HG03066 (cell line): ENCODE measurements around the gene MBD3.
"Not testable (repeated sequence)": the region's sequence is repeated elsewhere in the genome, so short reads cannot be mapped to it uniquely, and the experiment has no call there.

Experiments used
- ATAC-seq: cut with Tn5 transposase; IDR thresholded peaks from one replicate; pipeline ENCODE4 v1.9.1; 2021; ENCODE audit warnings: low read depth; ENCODE audit not compliant: unreplicated experiment

The MBD3 gene

GRCh38 chr19:1551068-1552040 is 41.3 kb downstream of the MBD3 start:
- ATAC-seq: no peak

- no peak for ATAC-seq
These were observed 43.2 kb downstream of the MBD3 start for GRCh38 chr19:1549332-1549945.

GRCh38 chr19:1540365-1540925 is 52.2 kb downstream of the MBD3 start:
- no peak for ATAC-seq

GRCh38 chr19:1539749-1540148 is 52.9 kb downstream of the MBD3 start:
- not testable (repeated sequence) for ATAC-seq

GRCh38 chr19:1538978-1539377 is 53.7 kb downstream of the MBD3 start:
- no peak for ATAC-seq

- not testable (repeated sequence) for ATAC-seq
These were observed 57.0 kb downstream of the MBD3 start for GRCh38 chr19:1535699-1536098.

- ATAC-seq: no peak
These were observed 57.7 kb downstream of the MBD3 start for GRCh38 chr19:1534972-1535371.

- no peak for ATAC-seq
These were observed 59.0 kb downstream of the MBD3 start for GRCh38 chr19:1533510-1534150.

GRCh38 chr19:1532003-1532402 is 60.7 kb downstream of the MBD3 start:
- no peak for ATAC-seq

- no peak for ATAC-seq
These were observed 61.1 kb downstream of the MBD3 start for GRCh38 chr19:1531587-1531986.

- not testable (repeated sequence) for ATAC-seq
These were observed 61.8 kb downstream of the MBD3 start for GRCh38 chr19:1530856-1531255.

GRCh38 chr19:1529430-1529816 is 63.2 kb downstream of the MBD3 start:
- no peak for ATAC-seq

GRCh38 chr19:1528596-1529429 is 63.9 kb downstream of the MBD3 start:
- no peak for ATAC-seq

GRCh38 chr19:1527650-1528309 is 64.9 kb downstream of the MBD3 start:
- ATAC-seq: no peak

- ATAC-seq: no peak
These were observed 65.6 kb downstream of the MBD3 start for GRCh38 chr19:1526979-1527649.

GRCh38 chr19:1526066-1526778 is 66.4 kb downstream of the MBD3 start:
- no peak for ATAC-seq

- no peak for ATAC-seq
These were observed 67.3 kb downstream of the MBD3 start for GRCh38 chr19:1525343-1525742.

GRCh38 chr19:1524972-1525325 is 67.7 kb downstream of the MBD3 start:
- no peak for ATAC-seq
